SK-N-DZ (cell line): ENCODE data around the gene NEIL1. TPM values are rescaled to one million over a fixed set of nuclear protein-coding genes. Genes with fewer than 3 reads are reported as not detected.
A peak's percentile ranks its signal among the peaks of the same experiment; 100 is the strongest.
"Not testable (repeated sequence)": the region's sequence is repeated elsewhere in the genome, so short reads cannot be mapped to it uniquely, and the experiment has no call there.

Experiments
- DNase-seq: peaks from one replicate; pipeline ENCODE4 v3.0.0-alpha.2; 2015; ENCODE audit warnings: low spot score
- polyA plus RNA-seq, 2 experiments: library from polyadenylated mRNA; depleted of rRNA; stranded (reverse); fragments of >200 nt; gene quantifications; 2 replicates each; pipeline ENCODE4 v1.2.3, GENCODE V29; 2014

Gene NEIL1, protein sequence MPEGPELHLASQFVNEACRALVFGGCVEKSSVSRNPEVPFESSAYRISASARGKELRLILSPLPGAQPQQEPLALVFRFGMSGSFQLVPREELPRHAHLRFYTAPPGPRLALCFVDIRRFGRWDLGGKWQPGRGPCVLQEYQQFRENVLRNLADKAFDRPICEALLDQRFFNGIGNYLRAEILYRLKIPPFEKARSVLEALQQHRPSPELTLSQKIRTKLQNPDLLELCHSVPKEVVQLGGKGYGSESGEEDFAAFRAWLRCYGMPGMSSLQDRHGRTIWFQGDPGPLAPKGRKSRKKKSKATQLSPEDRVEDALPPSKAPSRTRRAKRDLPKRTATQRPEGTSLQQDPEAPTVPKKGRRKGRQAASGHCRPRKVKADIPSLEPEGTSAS
- 12.6 and 13.9 TPM in 2 replicates for polyA plus RNA-seq (2014; cell fraction: cytosol; rRNA removed)
- 141 and 171 TPM in 2 replicates for polyA plus RNA-seq (2014; cell fraction: nucleus; rRNA removed)

DNA sequence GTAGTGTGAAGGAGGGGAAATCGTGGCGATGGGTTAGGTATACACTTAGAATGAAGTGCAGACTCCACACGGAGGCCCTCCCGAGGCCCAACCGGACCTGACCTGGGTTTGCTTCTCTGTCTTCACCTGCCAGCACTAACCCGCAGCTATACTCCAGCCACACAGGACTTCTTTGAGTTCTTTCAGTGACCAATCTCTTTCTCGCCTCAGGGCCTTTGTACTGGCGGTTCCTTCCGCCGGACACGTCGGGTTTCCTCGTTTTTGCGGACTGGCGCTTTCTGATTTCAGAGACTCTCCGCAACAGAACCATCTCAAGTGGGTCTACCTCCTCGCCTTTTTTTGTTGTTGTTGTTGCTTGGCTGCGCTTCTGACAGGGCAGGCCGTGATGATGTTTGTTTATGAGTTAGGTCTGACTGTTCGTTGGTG lies at the start of gene NEIL1:
Gene NEIL1, plus strand, starts transcription at position 244 of the 426 bp plus-strand sequence. CDS start 1,867 bp downstream, outside the sequence.
- no peak for DNase-seq

DNA sequence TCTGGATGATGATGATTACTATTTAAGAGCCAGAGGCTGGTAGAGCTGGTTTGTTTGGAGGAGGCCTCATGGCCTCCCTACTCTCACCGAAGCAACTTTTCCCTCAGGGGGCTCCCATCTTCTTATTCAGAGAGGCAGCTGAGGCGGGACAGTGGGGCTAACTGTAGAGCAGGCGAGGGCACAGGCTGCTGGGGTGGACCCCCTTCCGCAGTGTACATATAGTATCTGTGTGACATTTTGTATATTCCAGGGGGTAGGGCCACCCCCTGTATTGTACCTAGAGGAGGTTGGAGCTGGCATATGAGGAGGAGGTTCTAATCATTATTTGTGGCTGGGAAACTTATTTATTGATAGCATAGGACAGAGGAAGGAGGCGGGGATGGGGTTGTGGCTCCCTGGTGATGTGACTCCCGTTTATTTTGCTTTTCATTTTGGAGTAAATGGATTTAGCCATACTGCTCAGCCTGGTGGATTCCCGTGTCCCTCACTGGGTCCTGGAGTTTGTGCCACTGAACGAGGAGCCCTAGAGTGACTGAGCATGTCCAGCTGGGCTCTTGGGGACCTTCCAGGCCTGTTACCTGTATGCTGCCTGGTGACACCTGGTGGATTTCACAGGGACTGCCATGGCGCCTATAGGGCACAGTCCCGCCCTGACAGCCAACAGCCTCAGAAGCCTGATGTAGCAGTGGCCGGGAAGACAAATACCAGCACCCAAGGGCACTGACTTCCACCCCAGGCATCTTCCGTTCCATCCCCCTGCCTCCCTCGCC lies 48.1 kb upstream of the NEIL1 start:
- DNase-seq, result not testable (repeated sequence)

- DNase-seq, result not testable (repeated sequence)
Observed at GRCh38 chr15:75299311-75299688, 47.5 kb upstream of the NEIL1 start.

GRCh38 chr15:75300026-75300425 lies 46.8 kb upstream of the NEIL1 start:
- not testable (repeated sequence) for DNase-seq

- no peak for DNase-seq
Observed at GRCh38 chr15:75302318-75302717, 44.5 kb upstream of the NEIL1 start.

DNA sequence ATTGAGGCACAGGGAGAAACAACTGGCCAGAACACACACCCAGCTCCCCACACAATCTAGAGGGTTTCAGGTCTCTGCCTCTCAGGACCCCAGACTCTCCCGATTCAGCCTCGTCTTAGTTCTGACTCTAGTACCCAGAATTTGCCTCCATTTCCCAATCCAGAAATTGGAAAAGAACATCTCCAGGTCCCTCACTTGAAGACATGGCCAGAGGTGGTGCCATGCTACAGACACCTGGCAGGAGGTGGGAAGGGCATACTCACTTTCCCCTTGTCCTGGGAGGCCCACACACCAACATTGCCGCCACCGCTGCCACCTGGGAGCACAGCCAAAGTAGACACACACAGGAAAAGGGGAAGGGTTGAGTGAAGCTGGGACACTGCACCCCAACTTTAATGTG lies 44.1 kb upstream of the NEIL1 start:
- DNase-seq, result not testable (repeated sequence)

DNA sequence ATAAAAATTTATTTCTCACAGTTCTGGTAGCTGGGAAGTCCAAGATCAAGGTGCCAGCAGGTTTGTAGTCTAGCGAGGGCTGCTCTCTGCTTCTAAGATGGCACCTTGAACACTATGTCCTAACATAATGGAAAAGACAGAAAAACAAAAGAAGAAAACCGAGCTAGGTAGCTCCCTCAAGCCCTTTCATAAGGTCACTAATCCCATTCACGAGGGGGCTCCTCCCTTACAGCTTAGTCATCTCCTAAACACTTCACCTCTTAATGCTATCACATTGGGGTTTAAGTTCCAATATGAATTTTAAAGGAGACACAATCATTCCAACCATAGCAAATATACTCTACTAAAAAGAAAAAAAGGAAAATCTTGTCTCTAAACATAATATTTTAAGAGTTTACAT lies 40.7 kb upstream of the NEIL1 start:
- DNase-seq, result no peak

- peak; percentile 36 for DNase-seq
Observed at GRCh38 chr15:75307778-75308390, 39.0 kb upstream of the NEIL1 start.

- no peak for DNase-seq
Observed at GRCh38 chr15:75309711-75310110, 37.1 kb upstream of the NEIL1 start.

DNA sequence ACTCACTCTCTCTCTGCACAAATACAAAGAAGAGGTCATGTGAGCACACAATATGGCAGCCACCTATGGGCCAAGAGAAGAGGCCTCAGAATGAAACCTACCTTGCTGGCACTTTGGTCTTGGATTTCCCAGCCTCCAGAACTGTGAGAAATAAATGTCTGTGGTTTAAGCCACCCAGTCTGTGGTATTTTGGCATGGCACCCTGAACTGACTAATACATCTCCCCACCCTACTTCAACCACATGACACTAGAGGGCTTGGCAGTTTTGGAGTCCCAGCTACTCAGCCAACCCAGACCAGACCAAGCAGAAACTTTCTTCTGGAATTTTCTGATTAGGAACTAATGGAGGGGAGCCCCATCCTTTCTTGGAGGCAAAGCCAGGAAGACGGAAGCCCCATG lies 34.3 kb upstream of the NEIL1 start:
- not testable (repeated sequence) for DNase-seq

DNA sequence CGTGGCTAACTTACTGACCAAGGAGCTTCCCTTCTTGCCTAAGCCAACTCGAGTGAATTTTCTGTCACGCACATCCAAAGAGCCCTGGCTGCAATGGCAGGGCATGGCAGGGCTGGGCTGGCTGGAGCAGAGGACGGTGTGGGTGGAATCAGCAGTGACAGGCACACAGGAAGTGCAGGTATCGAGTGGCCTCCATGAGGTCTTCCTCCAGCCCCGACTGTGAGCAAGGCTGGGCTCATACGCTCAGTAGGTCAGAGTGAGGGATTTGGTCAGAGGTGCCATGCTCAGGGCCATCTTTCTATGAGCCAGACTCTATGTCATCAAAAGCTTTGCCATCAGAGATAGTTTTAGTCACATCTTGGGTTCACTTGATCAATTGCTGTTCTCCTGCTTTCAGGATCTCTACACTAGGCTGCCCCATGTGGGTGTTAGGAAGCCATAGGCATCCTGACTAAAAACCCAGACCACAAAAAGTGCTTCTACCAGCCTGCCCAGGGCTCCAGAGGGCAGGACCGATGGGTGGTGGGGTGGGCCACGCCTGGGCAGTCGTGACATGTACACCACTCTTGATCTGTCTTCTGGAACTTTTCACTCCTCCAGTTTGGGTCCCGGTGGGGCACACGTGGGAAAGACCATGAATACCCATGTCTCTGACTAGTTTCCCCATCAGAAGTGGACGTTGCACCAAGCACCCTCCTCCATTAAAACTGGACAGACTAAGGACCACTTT lies 33.6 kb upstream of the NEIL1 start:
- no peak for DNase-seq

- DNase-seq, result no peak
Observed at GRCh38 chr15:75314552-75315290, 32.1 kb upstream of the NEIL1 start.

- not testable (repeated sequence) for DNase-seq
Observed at GRCh38 chr15:75319231-75319897, 27.5 kb upstream of the NEIL1 start.

GRCh38 chr15:75321711-75322110 lies 25.1 kb upstream of the NEIL1 start:
- DNase-seq, result no peak

DNA sequence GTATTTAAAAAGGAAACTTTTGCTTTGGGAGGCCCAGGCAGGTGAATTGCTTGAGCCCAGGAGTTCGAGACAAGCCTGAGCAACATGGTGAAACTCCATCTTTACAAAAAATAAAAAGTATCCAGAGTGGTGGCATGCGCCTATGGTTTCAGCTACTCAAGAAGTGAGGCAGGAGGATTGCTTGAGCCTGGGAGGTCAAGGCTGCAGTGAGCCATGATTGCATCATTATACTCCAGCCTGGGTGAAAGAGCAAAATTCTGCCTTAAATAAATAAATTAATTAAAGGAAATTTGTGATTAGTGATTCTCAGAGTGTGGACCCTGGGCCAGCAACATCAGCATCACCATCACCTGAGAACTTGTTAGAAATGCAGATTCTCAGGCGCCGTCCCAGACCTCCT lies 20.9 kb upstream of the NEIL1 start:
- no peak for DNase-seq

DNA sequence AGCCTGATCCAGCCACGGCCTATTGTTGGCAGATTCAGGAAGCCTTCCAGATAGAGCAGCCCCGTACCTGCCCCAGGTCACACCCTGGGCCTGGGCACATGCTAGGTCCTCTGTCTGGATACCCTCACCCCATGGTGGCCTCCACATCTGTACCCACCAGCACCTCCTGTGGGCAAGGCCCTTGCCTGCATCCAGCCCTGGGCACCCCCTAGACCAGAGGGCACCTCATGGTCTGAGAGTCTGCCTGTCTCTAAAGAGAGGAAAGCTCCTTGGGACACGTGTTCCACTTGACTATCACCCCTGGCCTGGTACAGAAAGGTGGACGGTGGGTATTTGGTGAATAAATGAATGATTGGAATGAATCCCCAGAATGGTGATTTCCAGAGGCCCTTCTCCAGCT lies 19.8 kb upstream of the NEIL1 start:
- DNase-seq, result no peak

- no peak for DNase-seq
Observed at GRCh38 chr15:75327491-75327890, 19.3 kb upstream of the NEIL1 start.

DNA sequence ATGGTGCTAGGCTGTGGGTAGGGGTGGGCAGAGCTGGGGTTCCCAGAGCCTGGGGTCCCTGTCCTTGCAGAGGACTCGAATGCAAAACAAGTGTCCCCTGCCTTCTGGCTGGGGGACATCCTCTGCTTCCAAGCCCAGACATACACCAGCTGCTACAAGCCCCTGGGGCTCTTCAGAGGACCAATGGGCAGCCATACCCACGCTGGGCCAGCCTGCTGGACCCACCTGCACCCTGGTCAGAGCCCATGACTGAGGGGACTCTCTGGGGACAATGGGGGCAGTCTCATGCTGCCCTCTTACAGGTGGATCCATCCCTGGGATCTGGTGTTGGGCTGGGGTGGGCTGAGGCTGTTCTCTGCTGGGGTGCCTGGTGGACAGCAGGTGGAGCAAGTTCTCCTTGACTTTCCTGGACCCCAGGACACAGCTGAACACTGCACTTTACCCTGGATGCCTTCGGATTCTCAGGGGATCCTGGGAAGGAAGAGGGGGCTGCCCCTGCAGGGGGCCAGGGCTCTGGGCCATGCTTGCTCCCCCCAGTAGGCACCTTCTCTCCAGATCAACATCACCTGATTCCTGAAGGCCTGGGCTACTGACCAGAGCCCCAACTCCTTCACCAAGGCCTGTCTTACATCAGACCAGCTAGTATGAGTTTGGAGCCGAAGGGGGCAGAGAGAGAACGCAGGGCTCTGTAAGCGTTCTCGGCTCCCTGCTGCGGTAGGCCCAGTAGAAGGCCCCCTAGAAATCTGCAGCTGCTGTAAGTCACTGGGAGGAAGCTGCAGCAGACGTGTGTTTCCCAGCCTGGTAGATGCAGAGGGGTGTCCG lies 18.1 kb upstream of the NEIL1 start:
- DNase-seq, result no peak

DNA sequence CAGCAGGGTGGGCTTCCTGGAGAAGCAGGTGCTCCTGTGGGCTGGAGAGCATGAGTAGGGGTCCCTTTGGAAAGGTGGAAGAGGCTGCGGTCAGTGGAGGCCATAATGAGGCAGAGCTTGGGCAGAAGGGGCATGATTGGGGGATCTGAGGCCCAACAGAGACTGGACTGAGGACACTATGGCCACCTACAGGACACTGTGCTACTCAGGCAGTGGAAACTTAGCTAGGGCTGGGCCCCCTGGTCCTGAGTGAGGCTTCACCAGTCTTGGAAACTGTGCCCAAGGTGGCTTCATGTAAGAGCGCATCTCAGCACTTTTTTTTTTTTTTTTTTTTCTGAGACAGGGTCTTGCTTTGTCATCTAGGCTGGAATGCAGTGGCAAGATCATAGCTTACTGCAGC lies 17.3 kb upstream of the NEIL1 start:
- no peak for DNase-seq
